Measurements from ENCODE around the gene SCGB1C1. TPM values are rescaled to one million over a fixed set of nuclear protein-coding genes. Genes with fewer than 3 reads are reported as not detected.

Gene SCGB1C1
- total and polyA plus RNA-seq, 2 experiments from 2014 or later: not detected

DNA sequence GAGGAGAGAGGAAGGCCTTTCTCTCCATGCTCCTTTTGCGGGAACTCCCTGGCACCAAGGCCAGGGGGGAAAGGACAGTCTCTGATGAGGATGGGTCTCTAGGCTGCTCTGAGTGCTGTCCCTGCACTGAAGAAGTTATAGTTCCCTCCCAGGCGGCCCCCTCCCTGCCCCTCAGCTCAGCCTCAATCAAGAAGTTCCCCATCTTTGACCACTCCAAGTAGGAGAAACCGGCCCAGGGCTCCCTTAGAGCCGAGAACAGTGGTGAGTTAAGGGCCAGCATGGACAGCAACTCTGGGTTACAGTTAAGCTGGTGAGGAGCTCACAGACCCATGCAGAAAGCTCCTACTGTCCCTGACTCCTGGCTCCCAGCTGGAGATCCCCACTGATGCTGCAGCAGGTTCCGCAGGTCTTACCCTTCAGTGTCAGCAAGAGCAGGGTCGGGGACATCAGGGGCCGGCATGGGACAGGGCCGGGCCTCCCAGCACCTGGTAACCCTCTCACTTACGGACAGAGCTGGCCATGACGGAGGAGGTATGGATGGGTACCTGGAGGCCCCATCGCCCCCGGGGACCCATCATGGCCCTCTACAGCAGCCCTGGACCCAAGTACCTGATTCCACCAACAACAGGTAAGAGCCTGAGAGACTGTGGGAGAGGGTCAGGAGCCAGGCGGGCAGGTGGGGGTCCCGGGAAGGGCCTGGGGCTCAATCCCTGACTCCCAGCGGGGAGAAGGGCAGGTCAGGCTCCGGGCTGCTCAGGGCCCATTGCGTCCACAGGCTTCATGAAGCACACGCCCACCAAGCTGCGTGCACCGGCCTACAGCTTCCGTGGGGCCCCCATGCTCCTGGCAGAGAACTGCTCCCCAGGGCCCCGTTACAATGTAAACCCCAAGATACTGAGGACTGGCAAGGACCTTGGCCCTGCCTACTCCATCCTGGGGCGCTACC, 4.2 kb downstream of the SCGB1C1 start:
- no peaks in the 10 kb centered on the region for H3K79me2 ChIP-seq (replicated peaks; ENCODE audit: insufficient read depth)
- Mint-ChIP-seq H3K4me3 (no peak overlapping the region), H3K4me1 (no peaks in the 10 kb centered on the region), H3K9me3 (peaks cover 5% of the 10 kb centered on the region), H3K27me3 (ENCODE audit: insufficient read depth, low read depth, poor library complexity) (peaks cover 7% of the 10 kb centered on the region), H3K27ac (no peak overlapping the region), H3K36me3 (ENCODE audit: low read depth) (no peaks in the 10 kb centered on the region; the same call in 2 of the 3 replicates)
- DNase-seq (ENCODE audit: low spot score): no peak
- H3K4me3 ChIP-seq: no peak overlapping the region
- no peak for ATAC-seq
- H4K20me1 ChIP-seq (replicated peaks; ENCODE audit: insufficient read depth): no peaks in the 10 kb centered on the region
- H3K36me3 ChIP-seq (ENCODE audit: insufficient read depth): no peaks in the 10 kb centered on the region
- TF ChIP-seq POLR2AphosphoS5 (IDR thresholded peaks at IDR 0.05; ENCODE audit: low read depth) (no peak), CREB1 (CRISPR knock-in tag; IDR thresholded peaks at IDR 0.05; ENCODE audit: low read depth) (no peak), ZNF331 (CRISPR knock-in tag; IDR thresholded peaks at IDR 0.05; ENCODE audit: low read depth) (no peak), NANOG (IDR thresholded peaks at IDR 0.05; ENCODE audit: borderline replicate concordance) (no peak), STAT1 (IDR thresholded peaks at IDR 0.05; ENCODE audit: unreplicated experiment) (no peak), EZH2 (IDR thresholded peaks at IDR 0.05; ENCODE audit: low read depth, unreplicated experiment) (no peak), JUNB (IDR thresholded peaks at IDR 0.05; ENCODE audit: unreplicated experiment) (no peak), EZH2phosphoT487 (IDR thresholded peaks at IDR 0.05; ENCODE audit: unreplicated experiment) (no peak), ZNF462 (CRISPR knock-in tag; IDR thresholded peaks at IDR 0.05) (no peak)
- TF ChIP-seq, protein P1, sequence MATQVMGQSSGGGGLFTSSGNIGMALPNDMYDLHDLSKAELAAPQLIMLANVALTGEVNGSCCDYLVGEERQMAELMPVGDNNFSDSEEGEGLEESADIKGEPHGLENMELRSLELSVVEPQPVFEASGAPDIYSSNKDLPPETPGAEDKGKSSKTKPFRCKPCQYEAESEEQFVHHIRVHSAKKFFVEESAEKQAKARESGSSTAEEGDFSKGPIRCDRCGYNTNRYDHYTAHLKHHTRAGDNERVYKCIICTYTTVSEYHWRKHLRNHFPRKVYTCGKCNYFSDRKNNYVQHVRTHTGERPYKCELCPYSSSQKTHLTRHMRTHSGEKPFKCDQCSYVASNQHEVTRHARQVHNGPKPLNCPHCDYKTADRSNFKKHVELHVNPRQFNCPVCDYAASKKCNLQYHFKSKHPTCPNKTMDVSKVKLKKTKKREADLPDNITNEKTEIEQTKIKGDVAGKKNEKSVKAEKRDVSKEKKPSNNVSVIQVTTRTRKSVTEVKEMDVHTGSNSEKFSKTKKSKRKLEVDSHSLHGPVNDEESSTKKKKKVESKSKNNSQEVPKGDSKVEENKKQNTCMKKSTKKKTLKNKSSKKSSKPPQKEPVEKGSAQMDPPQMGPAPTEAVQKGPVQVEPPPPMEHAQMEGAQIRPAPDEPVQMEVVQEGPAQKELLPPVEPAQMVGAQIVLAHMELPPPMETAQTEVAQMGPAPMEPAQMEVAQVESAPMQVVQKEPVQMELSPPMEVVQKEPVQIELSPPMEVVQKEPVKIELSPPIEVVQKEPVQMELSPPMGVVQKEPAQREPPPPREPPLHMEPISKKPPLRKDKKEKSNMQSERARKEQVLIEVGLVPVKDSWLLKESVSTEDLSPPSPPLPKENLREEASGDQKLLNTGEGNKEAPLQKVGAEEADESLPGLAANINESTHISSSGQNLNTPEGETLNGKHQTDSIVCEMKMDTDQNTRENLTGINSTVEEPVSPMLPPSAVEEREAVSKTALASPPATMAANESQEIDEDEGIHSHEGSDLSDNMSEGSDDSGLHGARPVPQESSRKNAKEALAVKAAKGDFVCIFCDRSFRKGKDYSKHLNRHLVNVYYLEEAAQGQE (IDR thresholded peaks at IDR 0.05; ENCODE audit: unreplicated experiment): no peak
- TF ChIP-seq, protein P2, sequence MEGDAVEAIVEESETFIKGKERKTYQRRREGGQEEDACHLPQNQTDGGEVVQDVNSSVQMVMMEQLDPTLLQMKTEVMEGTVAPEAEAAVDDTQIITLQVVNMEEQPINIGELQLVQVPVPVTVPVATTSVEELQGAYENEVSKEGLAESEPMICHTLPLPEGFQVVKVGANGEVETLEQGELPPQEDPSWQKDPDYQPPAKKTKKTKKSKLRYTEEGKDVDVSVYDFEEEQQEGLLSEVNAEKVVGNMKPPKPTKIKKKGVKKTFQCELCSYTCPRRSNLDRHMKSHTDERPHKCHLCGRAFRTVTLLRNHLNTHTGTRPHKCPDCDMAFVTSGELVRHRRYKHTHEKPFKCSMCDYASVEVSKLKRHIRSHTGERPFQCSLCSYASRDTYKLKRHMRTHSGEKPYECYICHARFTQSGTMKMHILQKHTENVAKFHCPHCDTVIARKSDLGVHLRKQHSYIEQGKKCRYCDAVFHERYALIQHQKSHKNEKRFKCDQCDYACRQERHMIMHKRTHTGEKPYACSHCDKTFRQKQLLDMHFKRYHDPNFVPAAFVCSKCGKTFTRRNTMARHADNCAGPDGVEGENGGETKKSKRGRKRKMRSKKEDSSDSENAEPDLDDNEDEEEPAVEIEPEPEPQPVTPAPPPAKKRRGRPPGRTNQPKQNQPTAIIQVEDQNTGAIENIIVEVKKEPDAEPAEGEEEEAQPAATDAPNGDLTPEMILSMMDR (conservative IDR thresholded peaks at IDR 0.05; ENCODE audit: low read depth in 2 of 2): no peak
- TF ChIP-seq, protein P3, sequence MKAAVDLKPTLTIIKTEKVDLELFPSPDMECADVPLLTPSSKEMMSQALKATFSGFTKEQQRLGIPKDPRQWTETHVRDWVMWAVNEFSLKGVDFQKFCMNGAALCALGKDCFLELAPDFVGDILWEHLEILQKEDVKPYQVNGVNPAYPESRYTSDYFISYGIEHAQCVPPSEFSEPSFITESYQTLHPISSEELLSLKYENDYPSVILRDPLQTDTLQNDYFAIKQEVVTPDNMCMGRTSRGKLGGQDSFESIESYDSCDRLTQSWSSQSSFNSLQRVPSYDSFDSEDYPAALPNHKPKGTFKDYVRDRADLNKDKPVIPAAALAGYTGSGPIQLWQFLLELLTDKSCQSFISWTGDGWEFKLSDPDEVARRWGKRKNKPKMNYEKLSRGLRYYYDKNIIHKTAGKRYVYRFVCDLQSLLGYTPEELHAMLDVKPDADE (IDR thresholded peaks at IDR 0.05): no peak
- H2AFZ ChIP-seq: no peak overlapping the region
- no peaks in the 10 kb centered on the region for H3K4me1 ChIP-seq (ENCODE audit: insufficient read depth)
- H3K9me2 ChIP-seq (ENCODE audit: insufficient read depth): no peaks in the 10 kb centered on the region
- H3K4me2 ChIP-seq: no peak overlapping the region
- no peaks in the 10 kb centered on the region for H3F3A ChIP-seq (replicated peaks; ENCODE audit: low read depth)
- no peak overlapping the region for H3K27ac ChIP-seq (ENCODE audit: low read depth)
- H3K27me3 ChIP-seq (ENCODE audit: insufficient read depth): no peaks in the 10 kb centered on the region
